ENCODE results near the gene GRIK4. TPM values are rescaled to one million over a fixed set of nuclear protein-coding genes. Genes with fewer than 3 reads are reported as not detected.

Gene GRIK4
- total RNA-seq, 1 experiment from 2014 or later = 3.3 TPM

DNA sequence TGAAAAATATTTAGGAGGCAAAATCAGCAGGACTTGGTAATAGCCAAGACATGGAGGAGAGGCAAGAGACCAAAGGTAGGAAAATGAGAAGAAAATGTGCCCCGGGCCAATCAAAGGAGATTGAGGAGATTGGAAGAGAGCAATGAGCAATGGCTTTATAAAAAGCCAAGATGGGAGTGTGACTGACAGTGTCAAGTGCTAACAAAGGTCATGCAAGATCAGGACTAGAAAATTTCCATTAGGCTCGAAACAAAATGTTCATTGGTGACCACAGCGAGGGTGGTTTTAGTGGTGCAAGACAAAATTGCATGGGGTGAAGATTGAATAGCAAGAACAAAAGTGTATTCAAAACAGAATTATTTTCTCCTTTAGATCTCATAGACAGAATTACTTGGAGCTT is 467.2 kb downstream of the GRIK4 start:
- H3K36me3 Mint-ChIP-seq = no peaks in the 10 kb centered on the region
- no peaks in the 10 kb centered on the region; the same call in 1 of the 2 replicates for H3K27me3 Mint-ChIP-seq (ENCODE audit: low read depth)
- H3K9me3 Mint-ChIP-seq = no peaks in the 10 kb centered on the region
- 0 out of 2 replicates have a peak, but pooled peaks cover 3% of the 10 kb centered on the region for H3K4me1 Mint-ChIP-seq
- CTCF ChIA-PET = no interaction called here
- POLR2A ChIA-PET = no interaction called here
- TF ChIP-seq ZNF396 (CRISPR knock-in tag; IDR thresholded peaks at IDR 0.05; ENCODE audit: borderline replicate concordance) = no peak
- TF ChIP-seq ZSCAN18 (CRISPR knock-in tag; IDR thresholded peaks at IDR 0.05) = no peak
- TF ChIP-seq, protein P1, sequence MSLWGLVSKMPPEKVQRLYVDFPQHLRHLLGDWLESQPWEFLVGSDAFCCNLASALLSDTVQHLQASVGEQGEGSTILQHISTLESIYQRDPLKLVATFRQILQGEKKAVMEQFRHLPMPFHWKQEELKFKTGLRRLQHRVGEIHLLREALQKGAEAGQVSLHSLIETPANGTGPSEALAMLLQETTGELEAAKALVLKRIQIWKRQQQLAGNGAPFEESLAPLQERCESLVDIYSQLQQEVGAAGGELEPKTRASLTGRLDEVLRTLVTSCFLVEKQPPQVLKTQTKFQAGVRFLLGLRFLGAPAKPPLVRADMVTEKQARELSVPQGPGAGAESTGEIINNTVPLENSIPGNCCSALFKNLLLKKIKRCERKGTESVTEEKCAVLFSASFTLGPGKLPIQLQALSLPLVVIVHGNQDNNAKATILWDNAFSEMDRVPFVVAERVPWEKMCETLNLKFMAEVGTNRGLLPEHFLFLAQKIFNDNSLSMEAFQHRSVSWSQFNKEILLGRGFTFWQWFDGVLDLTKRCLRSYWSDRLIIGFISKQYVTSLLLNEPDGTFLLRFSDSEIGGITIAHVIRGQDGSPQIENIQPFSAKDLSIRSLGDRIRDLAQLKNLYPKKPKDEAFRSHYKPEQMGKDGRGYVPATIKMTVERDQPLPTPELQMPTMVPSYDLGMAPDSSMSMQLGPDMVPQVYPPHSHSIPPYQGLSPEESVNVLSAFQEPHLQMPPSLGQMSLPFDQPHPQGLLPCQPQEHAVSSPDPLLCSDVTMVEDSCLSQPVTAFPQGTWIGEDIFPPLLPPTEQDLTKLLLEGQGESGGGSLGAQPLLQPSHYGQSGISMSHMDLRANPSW (CRISPR knock-in tag; conservative IDR thresholded peaks at IDR 0.05; ENCODE audit: low read depth) = no peak
- TF ChIP-seq ZNF317 (CRISPR knock-in tag; IDR thresholded peaks at IDR 0.05; ENCODE audit: borderline replicate concordance, low read depth) = no peak
- H3K27ac Mint-ChIP-seq = no peak overlapping the region
- DNase-seq (ENCODE audit: low spot score) = no peak
- no peak for ATAC-seq
- H3K4me3 Mint-ChIP-seq = no peak overlapping the region

DNA sequence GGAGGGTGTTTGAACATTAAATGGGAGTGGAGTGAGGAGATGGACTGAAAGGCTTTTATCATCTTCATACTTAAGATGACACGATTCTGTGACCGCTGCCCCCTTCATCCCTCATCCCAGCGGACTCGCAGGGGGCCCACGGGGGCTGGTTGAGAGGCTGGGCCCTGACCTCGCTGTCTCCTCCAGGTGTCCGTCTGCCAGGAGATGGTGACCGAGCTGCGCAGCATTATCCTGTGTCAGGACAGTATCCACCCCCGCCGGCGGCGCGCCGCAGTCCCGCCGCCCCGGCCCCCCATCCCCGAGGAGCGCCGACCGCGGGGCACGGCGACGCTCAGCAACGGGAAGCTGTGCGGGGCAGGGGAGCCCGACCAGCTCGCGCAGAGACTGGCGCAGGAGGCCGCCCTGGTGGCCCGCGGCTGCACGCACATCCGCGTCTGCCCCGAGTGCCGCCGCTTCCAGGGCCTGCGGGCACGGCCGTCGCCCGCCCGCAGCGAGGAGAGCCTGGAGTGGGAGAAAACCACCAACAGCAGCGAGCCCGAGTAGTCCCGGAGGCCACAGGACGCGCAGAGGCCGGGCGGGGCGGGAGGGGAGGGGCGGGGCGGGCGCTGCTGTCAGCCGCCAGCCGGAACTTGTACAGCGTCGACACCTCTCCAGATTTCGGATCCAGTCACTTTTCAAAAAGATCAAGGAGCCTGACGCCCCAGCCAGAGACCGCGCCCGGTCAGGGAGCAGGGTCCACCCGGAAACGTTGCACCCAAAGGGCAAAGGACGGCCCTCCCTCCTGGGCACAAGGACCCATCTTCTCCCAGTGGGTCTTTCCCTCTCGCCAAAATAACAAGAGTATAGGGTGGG is 474.4 kb downstream of the GRIK4 start:
- Mint-ChIP-seq H3K27ac (no peak overlapping the region), H3K4me3 (peak overlapping the region; percentile 67), H3K36me3 (no peaks in the 10 kb centered on the region), H3K4me1 (peaks cover 42% of the 10 kb centered on the region), H3K9me3 (no peaks in the 10 kb centered on the region), H3K27me3 (ENCODE audit: low read depth) (peaks cover 23% of the 10 kb centered on the region)
- ChIA-PET CTCF (interaction anchor here (0.6 to 1.5 kb wide), 11 partner anchors 11 to 483 kb away, joined by 3 to 7 read pairs (median 4); no protein-coding TSS in a partner anchor), POLR2A (no interaction called here)
- peak; percentile 92 for ATAC-seq
- DNase-seq (ENCODE audit: low spot score) = peak; percentile 67
- TF ChIP-seq HMGXB4 (CRISPR knock-in tag; IDR thresholded peaks at IDR 0.05) (0 out of 2 replicates have a peak, but pooled peaks have one; percentile 51), FOXK1 (CRISPR knock-in tag; IDR thresholded peaks at IDR 0.05) (no peak), ZNF121 (CRISPR knock-in tag; IDR thresholded peaks at IDR 0.05) (peak; percentile 100), NR3C1 (CRISPR knock-in tag; conservative IDR thresholded peaks at IDR 0.05; ENCODE audit: low read depth) (0 out of 2 replicates have a peak, but pooled peaks have one; percentile 51)

DNA sequence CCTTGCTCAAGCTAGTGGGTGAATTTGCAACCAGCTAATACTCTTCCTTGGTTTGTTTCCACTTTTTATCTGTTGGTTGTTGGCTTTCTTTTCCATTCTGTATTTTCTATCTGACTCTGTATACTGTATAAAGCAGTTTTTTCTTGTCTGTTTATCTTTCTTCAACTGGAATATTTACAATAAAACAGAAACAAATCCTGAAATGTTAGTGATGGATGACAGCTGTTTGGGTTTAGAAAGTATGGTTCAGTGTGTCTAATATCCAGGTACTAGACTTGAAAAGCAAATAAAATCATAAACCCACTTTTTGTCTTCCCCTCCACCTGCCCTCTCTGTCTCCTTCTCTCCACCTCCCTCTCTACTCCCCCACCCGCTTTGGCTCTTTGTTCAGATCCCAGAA is 477.1 kb downstream of the GRIK4 start:
- TF ChIP-seq ATF6 (CRISPR knock-in tag; IDR thresholded peaks at IDR 0.05) (no peak), ZNF532 (CRISPR knock-in tag; IDR thresholded peaks at IDR 0.05; ENCODE audit: borderline replicate concordance) (no peak), ATF1 (CRISPR knock-in tag; IDR thresholded peaks at IDR 0.05) (no peak)
- Mint-ChIP-seq H3K36me3 (no peaks in the 10 kb centered on the region), H3K9me3 (no peaks in the 10 kb centered on the region), H3K27ac (no peak overlapping the region), H3K27me3 (ENCODE audit: low read depth) (peaks cover 23% of the 10 kb centered on the region), H3K4me3 (no peak overlapping the region), H3K4me1 (peaks cover 42% of the 10 kb centered on the region)
- DNase-seq (ENCODE audit: low spot score) = no peak
- ATAC-seq = no peak
- CTCF ChIA-PET = interaction anchor here (1.0 to 2.9 kb wide), 5 partner anchors 36 to 291 kb away, joined by 3 to 7 read pairs (median 4); no protein-coding TSS in a partner anchor
- POLR2A ChIA-PET = no interaction called here

Data from WTC11 (cell line).